GM23338 (cell line): ENCODE measurements around the gene BRD3. TPM values are rescaled to one million over a fixed set of nuclear protein-coding genes. Genes with fewer than 3 reads are reported as not detected.

ENCODE experiments used
- ATAC-seq: fragments of 200-7000 bp; cut with Tn5 transposase; 3 replicates; pipeline ENCODE4 v1.9.1; 2020
- DNase-seq: peaks from one replicate; pipeline ENCODE4 v3.0.0-alpha.2; 2015; ENCODE audit warnings: low spot score
- H2AFZ ChIP-seq: fragments of 200-600 bp; sonication (generic); 2 replicates; pipeline ENCODE4 v1.8.0; 2016; ENCODE audit warnings: antibody characterized with exemption, mild to moderate bottlenecking, moderate library complexity
- H3F3A ChIP-seq: fragments of 200-600 bp; sonication (generic); replicated peaks from 2 replicates; pipeline ENCODE4 v1.8.0; 2017; ENCODE audit warnings: antibody characterized with exemption, mixed run types, low read depth
- H3K27ac ChIP-seq: fragments of 200-600 bp; sonication (generic); 2 replicates; pipeline ENCODE4 v1.6.1; 2016; ENCODE audit warnings: low read depth
- H3K27me3 ChIP-seq: fragments of 200-600 bp; sonication (generic); 2 replicates; pipeline ENCODE4 v1.8.0; 2016; ENCODE audit warnings: mild to moderate bottlenecking, mixed run types, moderate library complexity; ENCODE audit not compliant: insufficient read depth
- H3K36me3 ChIP-seq: fragments of 200-600 bp; sonication (generic); 2 replicates; pipeline ENCODE4 v1.8.0; 2016; ENCODE audit warnings: mild to moderate bottlenecking; ENCODE audit not compliant: insufficient read depth
- H3K4me1 ChIP-seq: fragments of 200-600 bp; sonication (generic); 2 replicates; pipeline ENCODE4 v1.8.0; 2016; ENCODE audit warnings: mild to moderate bottlenecking, moderate library complexity; ENCODE audit not compliant: insufficient read depth
- H3K4me2 ChIP-seq: fragments of 200-600 bp; sonication (generic); 2 replicates; pipeline ENCODE4 v1.7.1; 2017; ENCODE audit warnings: mixed run types
- H3K4me3 ChIP-seq: fragments of 200-600 bp; sonication (generic); 2 replicates; pipeline ENCODE4 v1.6.1; 2016; ENCODE audit warnings: mixed run types
- H3K79me2 ChIP-seq: fragments of 200-600 bp; sonication (generic); replicated peaks from 2 replicates; pipeline ENCODE4 v1.8.0; 2017; ENCODE audit warnings: mild to moderate bottlenecking; ENCODE audit not compliant: insufficient read depth
- H3K9me2 ChIP-seq: fragments of 200-600 bp; sonication (generic); 2 replicates; pipeline ENCODE4 v1.8.0; 2017; ENCODE audit not compliant: insufficient read depth
- H4K20me1 ChIP-seq: fragments of 200-600 bp; sonication (generic); replicated peaks from 2 replicates; pipeline ENCODE4 v1.8.0; 2017; ENCODE audit warnings: mild to moderate bottlenecking; ENCODE audit not compliant: insufficient read depth
- H3K27ac Mint-ChIP-seq: 2 replicates; pipeline ENCODE4 v1.8.0; 2020; ENCODE audit warnings: inconsistent platforms, mild to moderate bottlenecking, moderate library complexity, mixed read lengths
- H3K27me3 Mint-ChIP-seq: 3 replicates; pipeline ENCODE4 v1.8.0; 2022; ENCODE audit warnings: low read depth, mild to moderate bottlenecking, moderate library complexity, mixed read lengths, inconsistent platforms; ENCODE audit not compliant: insufficient read depth, poor library complexity
- H3K36me3 Mint-ChIP-seq: 3 replicates; pipeline ENCODE4 v1.8.0; 2021; ENCODE audit warnings: low read depth, mild to moderate bottlenecking, inconsistent platforms, moderate library complexity, mixed read lengths
- H3K4me1 Mint-ChIP-seq: 3 replicates; pipeline ENCODE4 v1.8.0; 2020; ENCODE audit warnings: mild to moderate bottlenecking, inconsistent platforms, mixed read lengths
- H3K4me3 Mint-ChIP-seq: 3 replicates; pipeline ENCODE4 v1.8.0; 2021; ENCODE audit warnings: moderate library complexity, mild to moderate bottlenecking, inconsistent platforms, mixed read lengths
- H3K9me3 Mint-ChIP-seq: 3 replicates; pipeline ENCODE4 v1.8.0; 2020; ENCODE audit warnings: moderate library complexity, mild to moderate bottlenecking, inconsistent platforms, mixed read lengths
- CREB1 ChIP-seq: fragments of 250-450 bp; sonication (Bioruptor Pico); IDR thresholded peaks from 2 replicates; pipeline ENCODE4 v1.5.0; 2020; ENCODE audit warnings: low read depth, mild to moderate bottlenecking, moderate library complexity
- EZH2 ChIP-seq: fragments of 200-600 bp; sonication (generic); IDR thresholded peaks from one replicate; pipeline ENCODE4 v1.8.0; 2017; ENCODE audit warnings: antibody characterized with exemption, mild to moderate bottlenecking, low read depth; ENCODE audit not compliant: unreplicated experiment
- EZH2phosphoT487 ChIP-seq: fragments of 200-600 bp; sonication (generic); IDR thresholded peaks from one replicate; pipeline ENCODE4 v1.8.1; 2018; ENCODE audit warnings: antibody characterized with exemption; ENCODE audit not compliant: unreplicated experiment
- JUNB ChIP-seq: IDR thresholded peaks from one replicate; pipeline ENCODE4 v1.6.1; 2016; ENCODE audit warnings: antibody characterized with exemption; ENCODE audit not compliant: unreplicated experiment
- NANOG ChIP-seq: IDR thresholded peaks from 2 replicates; pipeline ENCODE4 v1.6.1; 2016; ENCODE audit warnings: antibody characterized with exemption, borderline replicate concordance
- POLR2AphosphoS5 ChIP-seq: IDR thresholded peaks from 2 replicates; pipeline ENCODE4 v1.6.1; 2016; ENCODE audit warnings: antibody characterized with exemption, low read depth
- STAT1 ChIP-seq: IDR thresholded peaks from one replicate; pipeline ENCODE4 v1.6.1; 2016; ENCODE audit warnings: antibody characterized with exemption; ENCODE audit not compliant: unreplicated experiment
- ZNF114 ChIP-seq: fragments of 250-450 bp; sonication (Bioruptor Pico); IDR thresholded peaks from 2 replicates; pipeline ENCODE4 v1.5.0; 2020; ENCODE audit warnings: mild to moderate bottlenecking, moderate library complexity
- ZNF331 ChIP-seq: fragments of 250-450 bp; sonication (Bioruptor Pico); IDR thresholded peaks from 2 replicates; pipeline ENCODE4 v1.5.0; 2020; ENCODE audit warnings: low read depth, mild to moderate bottlenecking, moderate library complexity
- polyA plus RNA-seq: library from polyadenylated mRNA; unstranded; fragments of >200 nt; fragmentation: Nextera tagmentation; extraction: Ambion mirVana; gene quantifications from 2 replicates; pipeline ENCODE4 v1.2.1, GENCODE V29; 2016
- total RNA-seq: library from RNA; depleted of rRNA; stranded (reverse); fragments of >200 nt; shearing (Covaris generic); gene quantifications from 2 replicates; pipeline ENCODE4 v1.2.3, GENCODE V29; 2014
- TF ChIP-seq, protein P1 (sequence below): IDR thresholded peaks from one replicate; pipeline ENCODE4 v1.6.1; 2018; ENCODE audit warnings: antibody characterized with exemption; ENCODE audit not compliant: unreplicated experiment
- TF ChIP-seq, protein P2 (sequence below): fragments of 250-450 bp; sonication (Bioruptor Pico); IDR thresholded peaks from 2 replicates; pipeline ENCODE4 v1.5.0; 2020; ENCODE audit warnings: mild to moderate bottlenecking, moderate library complexity
- TF ChIP-seq, protein P3 (sequence below): IDR thresholded peaks from 2 replicates; pipeline ENCODE4 v1.6.1; 2016; ENCODE audit warnings: antibody characterized with exemption
- TF ChIP-seq, protein P4 (sequence below), 2 experiments: fragments of 200-600 bp in 1 of 2; sonication (generic) in 1 of 2; conservative IDR thresholded peaks; 2 replicates each; pipeline versions ENCODE4 v1.5.1 to v1.6.1; 2016 to 2017; ENCODE audit warnings: antibody characterized with exemption in 2 of 2, low read depth in 2 of 2, mild to moderate bottlenecking in 2 of 2, moderate library complexity in 1 of 2

BRD3 gene
- total and polyA plus RNA-seq, 2 experiments from 2014 or later: 46.0 to 88.0 TPM

DNA sequence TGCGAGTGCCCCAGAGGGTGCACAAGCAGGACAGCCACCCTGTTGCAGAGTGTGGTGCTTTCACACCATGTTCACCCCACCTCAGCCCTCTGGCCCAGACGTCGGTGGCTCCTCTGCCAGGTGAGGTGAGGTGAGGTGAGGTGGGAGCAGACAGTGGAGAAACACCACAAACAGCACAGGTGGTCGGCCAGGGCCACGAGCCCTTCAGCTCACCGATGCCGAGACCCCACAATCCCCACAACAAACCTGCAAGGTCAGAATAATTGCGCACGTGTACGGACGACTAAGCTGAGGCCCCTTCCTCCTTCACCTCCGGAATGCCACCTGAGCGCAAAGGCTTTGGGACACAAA, 10.5 kb downstream of the BRD3 start:
- peaks cover 25% of the 10 kb centered on the region for H4K20me1 ChIP-seq
- peaks cover 5% of the 10 kb centered on the region; the same call in 1 of the 2 replicates for H3K36me3 ChIP-seq

More for the DNA sequence above, 10.5 kb downstream of the BRD3 start:
- H2AFZ ChIP-seq: no peak overlapping the region
- H3K4me1 ChIP-seq: no peaks in the 10 kb centered on the region; the same call in 1 of the 2 replicates
- H3K4me1 Mint-ChIP-seq: peaks cover 28% of the 10 kb centered on the region
- H3K27me3 ChIP-seq: no peaks in the 10 kb centered on the region
- TF ChIP-seq, protein P1, sequence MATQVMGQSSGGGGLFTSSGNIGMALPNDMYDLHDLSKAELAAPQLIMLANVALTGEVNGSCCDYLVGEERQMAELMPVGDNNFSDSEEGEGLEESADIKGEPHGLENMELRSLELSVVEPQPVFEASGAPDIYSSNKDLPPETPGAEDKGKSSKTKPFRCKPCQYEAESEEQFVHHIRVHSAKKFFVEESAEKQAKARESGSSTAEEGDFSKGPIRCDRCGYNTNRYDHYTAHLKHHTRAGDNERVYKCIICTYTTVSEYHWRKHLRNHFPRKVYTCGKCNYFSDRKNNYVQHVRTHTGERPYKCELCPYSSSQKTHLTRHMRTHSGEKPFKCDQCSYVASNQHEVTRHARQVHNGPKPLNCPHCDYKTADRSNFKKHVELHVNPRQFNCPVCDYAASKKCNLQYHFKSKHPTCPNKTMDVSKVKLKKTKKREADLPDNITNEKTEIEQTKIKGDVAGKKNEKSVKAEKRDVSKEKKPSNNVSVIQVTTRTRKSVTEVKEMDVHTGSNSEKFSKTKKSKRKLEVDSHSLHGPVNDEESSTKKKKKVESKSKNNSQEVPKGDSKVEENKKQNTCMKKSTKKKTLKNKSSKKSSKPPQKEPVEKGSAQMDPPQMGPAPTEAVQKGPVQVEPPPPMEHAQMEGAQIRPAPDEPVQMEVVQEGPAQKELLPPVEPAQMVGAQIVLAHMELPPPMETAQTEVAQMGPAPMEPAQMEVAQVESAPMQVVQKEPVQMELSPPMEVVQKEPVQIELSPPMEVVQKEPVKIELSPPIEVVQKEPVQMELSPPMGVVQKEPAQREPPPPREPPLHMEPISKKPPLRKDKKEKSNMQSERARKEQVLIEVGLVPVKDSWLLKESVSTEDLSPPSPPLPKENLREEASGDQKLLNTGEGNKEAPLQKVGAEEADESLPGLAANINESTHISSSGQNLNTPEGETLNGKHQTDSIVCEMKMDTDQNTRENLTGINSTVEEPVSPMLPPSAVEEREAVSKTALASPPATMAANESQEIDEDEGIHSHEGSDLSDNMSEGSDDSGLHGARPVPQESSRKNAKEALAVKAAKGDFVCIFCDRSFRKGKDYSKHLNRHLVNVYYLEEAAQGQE: no peak
- TF ChIP-seq EZH2phosphoT487 (no peak), POLR2AphosphoS5 (no peak), ZNF331 (CRISPR knock-in tag) (no peak), JUNB (no peak), EZH2 (no peak), STAT1 (no peak), CREB1 (no peak), NANOG (no peak), ZNF114 (CRISPR knock-in tag) (no peak)
- TF ChIP-seq, protein P2, sequence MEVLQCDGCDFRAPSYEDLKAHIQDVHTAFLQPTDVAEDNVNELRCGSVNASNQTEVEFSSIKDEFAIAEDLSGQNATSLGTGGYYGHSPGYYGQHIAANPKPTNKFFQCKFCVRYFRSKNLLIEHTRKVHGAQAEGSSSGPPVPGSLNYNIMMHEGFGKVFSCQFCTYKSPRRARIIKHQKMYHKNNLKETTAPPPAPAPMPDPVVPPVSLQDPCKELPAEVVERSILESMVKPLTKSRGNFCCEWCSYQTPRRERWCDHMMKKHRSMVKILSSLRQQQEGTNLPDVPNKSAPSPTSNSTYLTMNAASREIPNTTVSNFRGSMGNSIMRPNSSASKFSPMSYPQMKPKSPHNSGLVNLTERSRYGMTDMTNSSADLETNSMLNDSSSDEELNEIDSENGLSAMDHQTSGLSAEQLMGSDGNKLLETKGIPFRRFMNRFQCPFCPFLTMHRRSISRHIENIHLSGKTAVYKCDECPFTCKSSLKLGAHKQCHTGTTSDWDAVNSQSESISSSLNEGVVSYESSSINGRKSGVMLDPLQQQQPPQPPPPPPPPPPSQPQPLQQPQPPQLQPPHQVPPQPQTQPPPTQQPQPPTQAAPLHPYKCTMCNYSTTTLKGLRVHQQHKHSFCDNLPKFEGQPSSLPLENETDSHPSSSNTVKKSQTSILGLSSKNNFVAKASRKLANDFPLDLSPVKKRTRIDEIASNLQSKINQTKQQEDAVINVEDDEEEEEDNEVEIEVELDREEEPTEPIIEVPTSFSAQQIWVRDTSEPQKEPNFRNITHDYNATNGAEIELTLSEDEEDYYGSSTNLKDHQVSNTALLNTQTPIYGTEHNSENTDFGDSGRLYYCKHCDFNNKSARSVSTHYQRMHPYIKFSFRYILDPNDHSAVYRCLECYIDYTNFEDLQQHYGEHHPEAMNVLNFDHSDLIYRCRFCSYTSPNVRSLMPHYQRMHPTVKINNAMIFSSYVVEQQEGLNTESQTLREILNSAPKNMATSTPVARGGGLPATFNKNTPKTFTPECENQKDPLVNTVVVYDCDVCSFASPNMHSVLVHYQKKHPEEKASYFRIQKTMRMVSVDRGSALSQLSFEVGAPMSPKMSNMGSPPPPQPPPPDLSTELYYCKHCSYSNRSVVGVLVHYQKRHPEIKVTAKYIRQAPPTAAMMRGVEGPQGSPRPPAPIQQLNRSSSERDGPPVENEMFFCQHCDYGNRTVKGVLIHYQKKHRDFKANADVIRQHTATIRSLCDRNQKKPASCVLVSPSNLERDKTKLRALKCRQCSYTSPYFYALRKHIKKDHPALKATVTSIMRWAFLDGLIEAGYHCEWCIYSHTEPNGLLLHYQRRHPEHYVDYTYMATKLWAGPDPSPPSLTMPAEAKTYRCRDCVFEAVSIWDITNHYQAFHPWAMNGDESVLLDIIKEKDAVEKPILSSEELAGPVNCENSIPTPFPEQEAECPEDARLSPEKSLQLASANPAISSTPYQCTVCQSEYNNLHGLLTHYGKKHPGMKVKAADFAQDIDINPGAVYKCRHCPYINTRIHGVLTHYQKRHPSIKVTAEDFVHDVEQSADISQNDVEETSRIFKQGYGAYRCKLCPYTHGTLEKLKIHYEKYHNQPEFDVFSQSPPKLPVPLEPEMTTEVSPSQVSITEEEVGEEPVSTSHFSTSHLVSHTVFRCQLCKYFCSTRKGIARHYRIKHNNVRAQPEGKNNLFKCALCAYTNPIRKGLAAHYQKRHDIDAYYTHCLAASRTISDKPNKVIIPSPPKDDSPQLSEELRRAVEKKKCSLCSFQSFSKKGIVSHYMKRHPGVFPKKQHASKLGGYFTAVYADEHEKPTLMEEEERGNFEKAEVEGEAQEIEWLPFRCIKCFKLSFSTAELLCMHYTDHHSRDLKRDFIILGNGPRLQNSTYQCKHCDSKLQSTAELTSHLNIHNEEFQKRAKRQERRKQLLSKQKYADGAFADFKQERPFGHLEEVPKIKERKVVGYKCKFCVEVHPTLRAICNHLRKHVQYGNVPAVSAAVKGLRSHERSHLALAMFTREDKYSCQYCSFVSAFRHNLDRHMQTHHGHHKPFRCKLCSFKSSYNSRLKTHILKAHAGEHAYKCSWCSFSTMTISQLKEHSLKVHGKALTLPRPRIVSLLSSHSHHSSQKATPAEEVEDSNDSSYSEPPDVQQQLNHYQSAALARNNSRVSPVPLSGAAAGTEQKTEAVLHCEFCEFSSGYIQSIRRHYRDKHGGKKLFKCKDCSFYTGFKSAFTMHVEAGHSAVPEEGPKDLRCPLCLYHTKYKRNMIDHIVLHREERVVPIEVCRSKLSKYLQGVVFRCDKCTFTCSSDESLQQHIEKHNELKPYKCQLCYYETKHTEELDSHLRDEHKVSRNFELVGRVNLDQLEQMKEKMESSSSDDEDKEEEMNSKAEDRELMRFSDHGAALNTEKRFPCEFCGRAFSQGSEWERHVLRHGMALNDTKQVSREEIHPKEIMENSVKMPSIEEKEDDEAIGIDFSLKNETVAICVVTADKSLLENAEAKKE (CRISPR knock-in tag): no peak
- TF ChIP-seq, protein P3, sequence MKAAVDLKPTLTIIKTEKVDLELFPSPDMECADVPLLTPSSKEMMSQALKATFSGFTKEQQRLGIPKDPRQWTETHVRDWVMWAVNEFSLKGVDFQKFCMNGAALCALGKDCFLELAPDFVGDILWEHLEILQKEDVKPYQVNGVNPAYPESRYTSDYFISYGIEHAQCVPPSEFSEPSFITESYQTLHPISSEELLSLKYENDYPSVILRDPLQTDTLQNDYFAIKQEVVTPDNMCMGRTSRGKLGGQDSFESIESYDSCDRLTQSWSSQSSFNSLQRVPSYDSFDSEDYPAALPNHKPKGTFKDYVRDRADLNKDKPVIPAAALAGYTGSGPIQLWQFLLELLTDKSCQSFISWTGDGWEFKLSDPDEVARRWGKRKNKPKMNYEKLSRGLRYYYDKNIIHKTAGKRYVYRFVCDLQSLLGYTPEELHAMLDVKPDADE: no peak
- TF ChIP-seq, protein P4, sequence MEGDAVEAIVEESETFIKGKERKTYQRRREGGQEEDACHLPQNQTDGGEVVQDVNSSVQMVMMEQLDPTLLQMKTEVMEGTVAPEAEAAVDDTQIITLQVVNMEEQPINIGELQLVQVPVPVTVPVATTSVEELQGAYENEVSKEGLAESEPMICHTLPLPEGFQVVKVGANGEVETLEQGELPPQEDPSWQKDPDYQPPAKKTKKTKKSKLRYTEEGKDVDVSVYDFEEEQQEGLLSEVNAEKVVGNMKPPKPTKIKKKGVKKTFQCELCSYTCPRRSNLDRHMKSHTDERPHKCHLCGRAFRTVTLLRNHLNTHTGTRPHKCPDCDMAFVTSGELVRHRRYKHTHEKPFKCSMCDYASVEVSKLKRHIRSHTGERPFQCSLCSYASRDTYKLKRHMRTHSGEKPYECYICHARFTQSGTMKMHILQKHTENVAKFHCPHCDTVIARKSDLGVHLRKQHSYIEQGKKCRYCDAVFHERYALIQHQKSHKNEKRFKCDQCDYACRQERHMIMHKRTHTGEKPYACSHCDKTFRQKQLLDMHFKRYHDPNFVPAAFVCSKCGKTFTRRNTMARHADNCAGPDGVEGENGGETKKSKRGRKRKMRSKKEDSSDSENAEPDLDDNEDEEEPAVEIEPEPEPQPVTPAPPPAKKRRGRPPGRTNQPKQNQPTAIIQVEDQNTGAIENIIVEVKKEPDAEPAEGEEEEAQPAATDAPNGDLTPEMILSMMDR (conservative IDR thresholded peaks at IDR 0.05; ENCODE audit: low read depth in 2 of 2): no peak
- peak overlapping the region; percentile 83 for H3K27ac Mint-ChIP-seq
- DNase-seq (no peak), ATAC-seq (no peak)
- no peak overlapping the region for H3K27ac ChIP-seq
- H3K9me2 ChIP-seq: no peaks in the 10 kb centered on the region
- no peak overlapping the region for H3K4me3 ChIP-seq
- H3K4me2 ChIP-seq: no peak overlapping the region
- no peaks in the 10 kb centered on the region for H3K9me3 Mint-ChIP-seq
- H3K79me2 ChIP-seq: peaks cover 89% of the 10 kb centered on the region
- peaks cover 15% of the 10 kb centered on the region for H3K27me3 Mint-ChIP-seq
- H3F3A ChIP-seq: no peaks in the 10 kb centered on the region
- no peak overlapping the region; the same call in 2 of the 3 replicates for H3K4me3 Mint-ChIP-seq
- H3K36me3 Mint-ChIP-seq: peaks cover 9% of the 10 kb centered on the region
